ENCODE measurements around the gene YBX3. TPM values are rescaled to one million over a fixed set of nuclear protein-coding genes. Genes with fewer than 3 reads are reported as not detected.

The YBX3 gene
- total and polyA plus RNA-seq, 2 of the 13 experiments (the other 11 are each of a cell fraction or from before 2014, with no cell fraction given), result 77.5 to 99.6 TPM

- ATAC-seq (no peak), FAIRE-seq (no peak), DNase-seq (ENCODE audit: low spot score) (no peak)
- Histone ChIP-seq H3K79me2 (ENCODE audit: insufficient read depth, low read length) (peaks cover 30% of the 10 kb centered on the region), H3K27ac (ENCODE audit: extremely low read length, insufficient read depth, low read length) (no peak overlapping the region), H3K36me3 (replicated peaks in 1 of 2; ENCODE audit: control insufficient read depth in 1 of 2, insufficient read depth in 2 of 2, low read length in 2 of 2) (no peaks in the 10 kb centered on the region), H3K4me2 (ENCODE audit: low read depth, low read length) (no peak overlapping the region), H3K4me1 (ENCODE audit: insufficient read depth, low read length) (peaks cover 23% of the 10 kb centered on the region), H3K4me3 (replicated peaks in 1 of 3; ENCODE audit: insufficient read depth in 1 of 3, low read depth in 2 of 3, low read length in 3 of 3) (no peak overlapping the region), H3K27me3 (ENCODE audit: control insufficient read depth in 1 of 2, insufficient read depth in 2 of 2, low read length in 2 of 2) (peaks cover 0 to 20% of the 10 kb centered on the region in 2 experiments; a peak in 2 of 5 replicates), H4K20me1 (ENCODE audit: insufficient read depth, low read length) (peaks cover 19% of the 10 kb centered on the region), H3K9ac (ENCODE audit: insufficient read depth, low read depth, low read length) (no peak overlapping the region), H2AFZ (ENCODE audit: low read length) (no peak overlapping the region), H3K9me3 (ENCODE audit: low read length) (no peaks in the 10 kb centered on the region)
- TF ChIP-seq ZNF367 (CRISPR knock-in tag; IDR thresholded peaks at IDR 0.05; ENCODE audit: borderline replicate concordance), result no peak
- ChIA-PET CTCF (ENCODE audit: low intra/inter-chr PET ratio, low total read pairs) (interaction anchor here (2.6 kb wide), 1 partner anchor 25 kb away, joined by 11 read pairs; no protein-coding TSS in a partner anchor), POLR2A (no interaction called here)
- intact Hi-C loops (cut with micrococcal nuclease; ENCODE audit: unreplicated experiment) (no loop called here), in situ Hi-C loops (cut with HindIII; ENCODE audit: extremely low pct_ligation_motif_present, low pct_unique_long_range_greater_than_20kb) (no loop called here)
- no TSS peak for BruUV-seq (replicated peaks)
- WGBS (ENCODE audit: low lambda C conversion rate), result 50% methylated on average over 1 of the region's 1 CpG
These were observed 1.9 kb upstream of the YBX3 start for GRCh38 chr12:10725003-10725402.

- peaks cover 55% of the 10 kb centered on the region for H3K79me2 ChIP-seq (ENCODE audit: insufficient read depth, low read length)
- H3K4me3 ChIP-seq (replicated peaks in 1 of 3; ENCODE audit: insufficient read depth in 1 of 3, low read depth in 2 of 3, low read length in 3 of 3), result peak overlapping the region; percentile 84 to 99 (median 93)
- H3K9ac ChIP-seq (ENCODE audit: insufficient read depth, low read depth, low read length), result peak overlapping the region; percentile 92
- H3K36me3 ChIP-seq (replicated peaks in 1 of 2; ENCODE audit: control insufficient read depth in 1 of 2, insufficient read depth in 2 of 2, low read length in 2 of 2), result peaks cover 3 to 9% of the 10 kb centered on the region in 2 experiments
- peaks cover 0 to 13% of the 10 kb centered on the region in 2 experiments; a peak in 2 of 5 replicates for H3K27me3 ChIP-seq (ENCODE audit: control insufficient read depth in 1 of 2, insufficient read depth in 2 of 2, low read length in 2 of 2)
- H3K9me3 ChIP-seq (ENCODE audit: low read length), result no peaks in the 10 kb centered on the region
- peaks cover 40% of the 10 kb centered on the region for H4K20me1 ChIP-seq (ENCODE audit: insufficient read depth, low read length)
- 0% methylated on average over 8 of the region's 36 CpGs for WGBS (ENCODE audit: low lambda C conversion rate)
- no peak overlapping the region for H2AFZ ChIP-seq (ENCODE audit: low read length)
- no peak for FAIRE-seq
- H3K4me2 ChIP-seq (ENCODE audit: low read depth, low read length), result peak overlapping the region; percentile 94
- peak; percentile 19 for DNase-seq (ENCODE audit: low spot score)
- peak; percentile 67 for ATAC-seq
- BruUV-seq (replicated peaks), result no TSS peak
- ChIA-PET POLR2A (interaction anchor here (1.0 kb wide), 1 partner anchor 449 kb away, joined by 3 read pairs; no protein-coding TSS in a partner anchor), CTCF (ENCODE audit: low intra/inter-chr PET ratio, low total read pairs) (interaction anchor here (2.6 kb wide), 1 partner anchor 27 kb away, joined by 11 read pairs; no protein-coding TSS in a partner anchor)
- peak overlapping the region; percentile 80 for H3K27ac ChIP-seq (ENCODE audit: extremely low read length, insufficient read depth, low read length)
- peaks cover 48% of the 10 kb centered on the region for H3K4me1 ChIP-seq (ENCODE audit: insufficient read depth, low read length)
- intact Hi-C loops (cut with micrococcal nuclease; ENCODE audit: unreplicated experiment), result loop anchor here (2.0 kb wide), 1 partner anchor 510 kb away; the partner anchor contains the start of gene GABARAPL1
- in situ Hi-C loops (cut with HindIII; ENCODE audit: extremely low pct_ligation_motif_present, low pct_unique_long_range_greater_than_20kb), result no loop called here
- TF ChIP-seq SIX1 (CRISPR knock-in tag; IDR thresholded peaks at IDR 0.05; ENCODE audit: borderline replicate concordance) (no peak), AGO2 (optimal IDR thresholded peaks at IDR 0.05; ENCODE audit: low read depth, low read length) (peak; percentile 85), FOXP1 (IDR thresholded peaks at IDR 0.05) (no peak), FOXP1 (CRISPR knock-in tag; IDR thresholded peaks at IDR 0.05) (no peak), POGK (CRISPR knock-in tag; conservative IDR thresholded peaks at IDR 0.05) (peak; percentile 53; the same call in 1 of the 2 replicates), CBFB (CRISPR knock-in tag; IDR thresholded peaks at IDR 0.05) (no peak), KLF6 (CRISPR knock-in tag; IDR thresholded peaks at IDR 0.05) (peak; percentile 13; the same call in 1 of the 2 replicates), SMAD1 (CRISPR knock-in tag; IDR thresholded peaks at IDR 0.05; ENCODE audit: borderline replicate concordance, low read depth) (no peak), ZNF607 (CRISPR knock-in tag; IDR thresholded peaks at IDR 0.05; ENCODE audit: borderline replicate concordance) (0 out of 2 replicates have a peak, but pooled peaks have one; percentile 62), ZNF251 (CRISPR knock-in tag; IDR thresholded peaks at IDR 0.05) (0 out of 2 replicates have a peak, but pooled peaks have one; percentile 9), MYPOP (CRISPR knock-in tag; IDR thresholded peaks at IDR 0.05) (peak; percentile 53; the same call in 1 of the 2 replicates)
These were observed 620 bp downstream of the YBX3 start for GRCh38 chr12:10722502-10722904.

All from HepG2 (cell line).